HG03442 (cell line): Measurements from ENCODE around the gene IFNL2.
"Not testable (repeated sequence)": the region's sequence is repeated elsewhere in the genome, so short reads cannot be mapped to it uniquely, and the experiment has no call there.

Experiments used
- ATAC-seq: cut with Tn5 transposase; IDR thresholded peaks from one replicate; pipeline ENCODE4 v1.9.1; 2021; ENCODE audit warnings: mild to moderate bottlenecking, moderate library complexity; ENCODE audit not compliant: unreplicated experiment

Gene IFNL2

DNA sequence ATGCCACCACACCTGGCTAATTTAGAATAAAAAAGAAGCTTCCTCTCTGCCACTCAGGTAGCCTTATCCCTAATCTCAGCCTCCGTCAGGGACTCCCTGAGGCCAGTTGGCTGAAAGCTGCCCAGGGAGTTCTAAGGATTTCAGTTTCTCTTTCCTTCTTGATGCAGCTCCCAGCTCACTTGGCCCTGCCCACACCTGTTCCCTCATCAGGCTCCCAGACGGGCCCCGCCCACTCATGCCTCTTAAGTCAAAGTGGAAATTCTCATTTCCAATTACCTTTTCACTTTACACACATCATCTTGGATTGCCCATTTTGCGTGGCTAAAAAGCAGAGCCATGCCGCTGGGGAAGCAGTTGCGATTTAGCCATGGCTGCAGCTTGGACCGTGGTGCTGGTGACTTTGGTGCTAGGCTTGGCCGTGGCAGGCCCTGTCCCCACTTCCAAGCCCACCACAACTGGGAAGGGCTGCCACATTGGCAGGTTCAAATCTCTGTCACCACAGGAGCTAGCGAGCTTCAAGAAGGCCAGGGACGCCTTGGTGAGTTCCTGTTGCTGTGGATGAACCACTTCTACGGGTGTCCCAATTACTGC, 28.0 kb downstream of the IFNL2 start, which contains the start of gene IFNL1:
IFNL1 (plus strand) TSS at position 353 of the 591 bp plus-strand sequence; CDS start at position 368, 15 bp downstream.
- ATAC-seq = no peak

GRCh38 chr19:39296906-39297305, 28.7 kb downstream of the IFNL2 start:
- no peak for ATAC-seq

GRCh38 chr19:39297931-39298634, 29.9 kb downstream of the IFNL2 start:
- ATAC-seq = no peak

GRCh38 chr19:39299404-39299803, 31.2 kb downstream of the IFNL2 start:
- no peak for ATAC-seq

GRCh38 chr19:39299832-39300231, 31.6 kb downstream of the IFNL2 start:
- ATAC-seq = no peak

- ATAC-seq = no peak
These were observed 32.8 kb downstream of the IFNL2 start for GRCh38 chr19:39301021-39301420.

DNA sequence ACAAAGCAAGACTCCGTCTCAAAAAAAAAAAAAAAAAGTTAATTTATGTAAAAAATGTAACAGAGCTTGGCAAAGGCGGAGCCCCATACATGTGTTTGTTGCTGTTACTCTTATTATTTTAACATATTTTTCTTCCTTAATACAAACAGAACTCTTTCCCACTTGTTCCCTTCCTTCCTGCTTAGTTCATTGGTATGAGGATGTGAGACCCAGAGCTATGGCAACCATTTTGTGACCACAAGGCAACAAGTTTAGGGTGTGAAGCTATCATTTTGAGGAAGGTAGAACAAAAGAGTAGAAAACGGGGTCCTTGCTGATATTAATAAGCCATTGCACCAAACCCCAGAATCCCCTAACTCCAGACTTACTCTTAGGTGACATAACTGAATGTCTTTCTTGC, 33.4 kb downstream of the IFNL2 start:
- no peak for ATAC-seq

GRCh38 chr19:39303373-39304184, 35.4 kb downstream of the IFNL2 start:
- ATAC-seq = no peak

- no peak for ATAC-seq
These were observed 36.0 kb downstream of the IFNL2 start for GRCh38 chr19:39304185-39304513.

GRCh38 chr19:39304701-39305571, 36.7 kb downstream of the IFNL2 start:
- ATAC-seq = no peak

DNA sequence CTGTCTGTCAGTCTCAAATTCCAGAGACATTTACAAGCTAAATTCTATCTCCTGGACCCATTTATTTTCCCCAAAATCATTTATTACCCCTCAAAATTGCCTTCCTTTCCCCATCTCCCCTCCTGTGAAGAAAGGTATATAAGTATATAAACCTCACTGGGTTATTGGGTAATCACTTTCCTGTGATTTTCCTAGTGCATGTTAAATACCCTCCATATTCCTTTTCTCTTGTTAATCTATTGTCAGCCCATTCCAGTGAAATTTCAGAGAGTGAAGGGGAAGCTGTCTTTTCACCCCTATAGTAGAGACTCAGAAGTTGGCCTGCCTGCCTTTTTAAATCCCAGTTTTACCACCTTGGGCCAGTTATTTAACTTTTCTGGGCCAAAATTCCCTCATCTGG, 37.9 kb downstream of the IFNL2 start:
- ATAC-seq = no peak

- ATAC-seq = no peak
These were observed 39.0 kb downstream of the IFNL2 start for GRCh38 chr19:39307046-39307821.

GRCh38 chr19:39307822-39308530, 39.8 kb downstream of the IFNL2 start:
- no peak for ATAC-seq

GRCh38 chr19:39308531-39309304, 40.5 kb downstream of the IFNL2 start:
- no peak for ATAC-seq

DNA sequence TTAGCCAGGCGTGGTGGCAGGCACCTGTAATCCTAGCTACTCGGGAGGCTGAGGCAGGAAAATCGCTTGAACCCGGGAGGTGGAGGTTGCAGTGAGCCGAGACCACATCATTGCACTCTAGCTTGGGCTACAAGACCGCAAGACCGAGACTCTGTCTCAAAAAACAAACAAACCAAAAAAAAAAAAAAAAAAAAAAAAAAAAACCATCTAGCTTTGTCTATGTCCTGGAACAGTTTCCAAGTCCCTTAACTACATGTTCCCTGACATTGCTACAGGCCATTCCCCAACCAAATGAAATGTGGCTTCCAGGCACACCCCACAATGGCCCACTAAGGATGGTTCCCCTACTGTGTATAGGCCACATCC, 41.1 kb downstream of the IFNL2 start:
- not testable (repeated sequence) for ATAC-seq

- ATAC-seq = no peak
These were observed 42.5 kb downstream of the IFNL2 start for GRCh38 chr19:39310558-39311311.

- ATAC-seq = no peak
These were observed 46.0 kb downstream of the IFNL2 start for GRCh38 chr19:39314016-39314728.

DNA sequence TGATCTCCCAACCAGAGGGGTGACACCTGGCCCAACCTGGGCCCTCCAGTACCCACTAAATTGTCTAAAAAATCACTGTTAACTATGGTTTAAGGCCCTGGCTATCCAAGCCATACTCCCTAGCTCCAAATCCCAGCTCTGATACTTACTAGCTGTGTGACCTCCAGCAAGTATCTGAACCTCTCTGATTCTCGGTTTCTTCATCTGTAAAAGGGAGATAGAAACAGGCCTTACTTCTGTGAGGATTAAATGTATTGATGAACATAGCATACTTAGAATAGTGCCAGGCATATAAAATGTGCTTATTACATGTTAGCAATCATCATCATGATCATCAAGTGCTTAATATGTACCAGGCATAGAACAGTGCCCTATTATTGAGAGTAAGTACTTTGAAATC, 47.7 kb downstream of the IFNL2 start:
- ATAC-seq = no peak
